SK-MEL-5 (cell line): ENCODE results near the gene KDM1A. TPM values are rescaled to one million over a fixed set of nuclear protein-coding genes. Genes with fewer than 3 reads are reported as not detected.
"Not testable (repeated sequence)": the region's sequence is repeated elsewhere in the genome, so short reads cannot be mapped to it uniquely, and the experiment has no call there.

ENCODE experiments used
- DNase-seq: peaks from one replicate; pipeline ENCODE4 v3.0.0-alpha.2; 2016; ENCODE audit warnings: low read depth, low spot score
- in situ Hi-C: cut with HindIII; loops from 2 replicates; pipeline ENCODE4 v1.10.0; 2016; ENCODE audit warnings: low sequenced_read_pairs, high pct_unique_total_duplicates, low pct_unique_long_range_greater_than_20kb
- polyA plus RNA-seq, 2 experiments: library from polyadenylated mRNA; depleted of rRNA; stranded (reverse); fragments of >200 nt; gene quantifications; 2 replicates each; pipeline ENCODE4 v1.2.3, GENCODE V29; 2015
- total RNA-seq: library from RNA; depleted of rRNA; stranded (reverse); fragments of >200 nt; shearing (Covaris generic); gene quantifications from 2 replicates; pipeline ENCODE4 v1.2.3, GENCODE V29; 2014; rRNA removed

The KDM1A gene
- total RNA-seq, result 99.2 and 101 TPM in 2 replicates
- polyA plus RNA-seq (2015; cell fraction: cytosol; rRNA removed), result 74.0 and 85.0 TPM in 2 replicates
- polyA plus RNA-seq (2015; cell fraction: nucleus; rRNA removed), result 75.2 and 85.0 TPM in 2 replicates

GRCh38 chr1:23019094-23019862 lies at the start of gene KDM1A:
Gene KDM1A, plus strand, starts transcription at chr1:23019468. Its CDS starts 129 bp downstream, at chr1:23019597.
- in situ Hi-C loops, result no loop called here
- DNase-seq, result peak; percentile 97

- in situ Hi-C loops, result no loop called here
- DNase-seq, result no peak
Observed at GRCh38 chr1:22970096-22970495, 49.2 kb upstream of the KDM1A start.

GRCh38 chr1:22971161-22971560 lies 48.1 kb upstream of the KDM1A start:
- DNase-seq, result no peak
- in situ Hi-C loops, result no loop called here

GRCh38 chr1:22971611-22972405 lies 47.5 kb upstream of the KDM1A start:
- DNase-seq, result no peak
- in situ Hi-C loops, result no loop called here

GRCh38 chr1:22972760-22973159 lies 46.5 kb upstream of the KDM1A start, which contains the start of gene LACTBL1:
Gene LACTBL1, minus strand, starts transcription at chr1:22972866. Its CDS starts 550 bp downstream, at chr1:22972316.
- in situ Hi-C loops, result no loop called here
- DNase-seq, result no peak

- in situ Hi-C loops, result no loop called here
- no peak for DNase-seq
Observed at GRCh38 chr1:22975694-22976093, 43.6 kb upstream of the KDM1A start.

- DNase-seq, result no peak
- in situ Hi-C loops, result no loop called here
Observed at GRCh38 chr1:22976127-22976460, 43.2 kb upstream of the KDM1A start.

- peak; percentile 87 for DNase-seq
- in situ Hi-C loops, result no loop called here
Observed at GRCh38 chr1:22976461-22977243, 42.6 kb upstream of the KDM1A start.

- no peak for DNase-seq
- in situ Hi-C loops, result no loop called here
Observed at GRCh38 chr1:22978299-22978698, 41.0 kb upstream of the KDM1A start.

GRCh38 chr1:22980471-22980790 lies 38.8 kb upstream of the KDM1A start:
- in situ Hi-C loops, result not testable (repeated sequence)

GRCh38 chr1:22983944-22984343 lies 35.3 kb upstream of the KDM1A start:
- DNase-seq, result no peak
- in situ Hi-C loops, result no loop called here

More at GRCh38 chr1:22980471-22980790, 38.8 kb upstream of the KDM1A start:
- DNase-seq, result not testable (repeated sequence)

GRCh38 chr1:22992384-22992783 lies 26.9 kb upstream of the KDM1A start:
- DNase-seq, in situ Hi-C loops: not testable (repeated sequence)

GRCh38 chr1:22993220-22993795 lies 26.0 kb upstream of the KDM1A start:
- in situ Hi-C loops, DNase-seq: not testable (repeated sequence)

GRCh38 chr1:22995774-22996173 lies 23.5 kb upstream of the KDM1A start:
- in situ Hi-C loops, result no loop called here
- DNase-seq, result no peak

GRCh38 chr1:22997528-22997927 lies 21.7 kb upstream of the KDM1A start:
- DNase-seq, in situ Hi-C loops: not testable (repeated sequence)

GRCh38 chr1:23000133-23000532 lies 19.1 kb upstream of the KDM1A start:
- in situ Hi-C loops, DNase-seq: not testable (repeated sequence)

GRCh38 chr1:23002218-23002617 lies 17.1 kb upstream of the KDM1A start:
- DNase-seq, in situ Hi-C loops: not testable (repeated sequence)
